ENCODE data around the gene ALKBH8. TPM values are rescaled to one million over a fixed set of nuclear protein-coding genes. Genes with fewer than 3 reads are reported as not detected.
"Not testable (repeated sequence)": the region's sequence is repeated elsewhere in the genome, so short reads cannot be mapped to it uniquely, and the experiment has no call there.

The ALKBH8 gene
- total RNA-seq, 2 experiments from 2014 or later: 18.6 to 19.8 TPM

DNA sequence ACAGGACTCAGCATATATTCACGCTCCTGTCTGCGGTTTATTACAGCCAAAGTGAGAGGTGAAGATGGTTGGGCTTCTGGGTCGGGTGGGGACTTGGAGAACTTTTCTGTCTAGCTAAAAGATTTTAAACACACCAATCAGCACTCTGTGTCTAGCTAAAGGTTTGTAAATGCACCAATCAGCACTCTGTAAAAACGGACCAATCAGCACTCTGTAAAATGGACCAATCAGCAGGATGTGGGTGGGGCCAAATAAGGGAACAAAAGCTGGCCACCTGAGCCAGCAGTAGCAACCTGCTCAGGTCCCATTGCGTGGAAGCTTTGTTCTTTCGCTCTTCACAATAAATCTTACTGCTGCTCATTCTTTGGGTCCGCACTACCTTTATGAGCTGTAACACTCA is 68.2 kb downstream of the ALKBH8 start:
- not testable (repeated sequence) for DNase-seq, H3K4me1 Mint-ChIP-seq, H3K9me3 Mint-ChIP-seq, H3K4me3 Mint-ChIP-seq, H3K27ac Mint-ChIP-seq, H3K27me3 Mint-ChIP-seq
- H3K36me3 Mint-ChIP-seq: peaks cover 25% of the 10 kb centered on the region

DNA sequence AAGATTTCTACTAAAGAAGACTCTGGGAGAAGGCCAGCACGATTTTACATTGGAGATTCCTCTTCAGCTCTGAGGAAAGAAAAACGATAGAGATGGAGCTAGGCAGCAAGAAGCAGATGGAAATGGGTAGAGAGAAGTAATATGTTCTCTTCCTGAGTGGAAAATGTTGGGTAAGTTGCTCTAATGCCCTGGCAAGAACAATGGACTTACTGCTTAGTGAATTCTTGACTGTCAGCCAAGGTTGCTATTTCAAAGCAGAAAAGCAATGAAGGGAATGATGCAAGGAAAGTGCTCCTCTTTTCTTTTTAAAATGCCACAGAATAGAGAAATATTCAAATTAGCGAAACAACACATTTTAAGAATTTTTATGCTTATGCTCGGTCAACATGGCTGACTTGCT is 69.5 kb downstream of the ALKBH8 start:
- Mint-ChIP-seq H3K4me3 (no peak overlapping the region), H3K27me3 (peaks cover 4% of the 10 kb centered on the region), H3K9me3 (peaks cover under 1% of the 10 kb centered on the region), H3K27ac (no peak overlapping the region), H3K4me1 (no peaks in the 10 kb centered on the region), H3K36me3 (peaks cover 13% of the 10 kb centered on the region)
- no peak for DNase-seq

DNA sequence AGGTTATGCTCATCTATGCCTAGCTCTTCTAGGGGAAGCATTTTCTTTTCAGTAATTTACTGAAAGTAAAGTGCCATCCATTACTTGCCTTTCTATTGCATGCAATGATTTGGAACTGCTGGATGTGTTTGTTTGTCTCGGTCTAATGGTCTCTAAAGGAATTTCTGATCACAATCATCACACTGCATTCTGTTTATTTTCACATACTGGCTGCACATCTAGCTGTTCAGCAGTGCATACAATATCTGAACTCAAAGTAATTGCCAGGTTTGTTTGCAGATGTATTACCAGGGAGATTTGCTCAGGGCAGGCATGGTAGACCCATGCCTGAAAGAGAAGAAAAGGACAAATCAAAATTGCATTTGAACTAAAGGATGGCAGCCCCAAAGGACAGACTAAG is 71.5 kb downstream of the ALKBH8 start:
- Mint-ChIP-seq H3K4me1 (no peaks in the 10 kb centered on the region), H3K36me3 (peaks cover 7% of the 10 kb centered on the region), H3K27me3 (peaks cover 4% of the 10 kb centered on the region), H3K4me3 (no peak overlapping the region), H3K9me3 (no peaks in the 10 kb centered on the region), H3K27ac (no peak overlapping the region)
- DNase-seq: no peak

DNA sequence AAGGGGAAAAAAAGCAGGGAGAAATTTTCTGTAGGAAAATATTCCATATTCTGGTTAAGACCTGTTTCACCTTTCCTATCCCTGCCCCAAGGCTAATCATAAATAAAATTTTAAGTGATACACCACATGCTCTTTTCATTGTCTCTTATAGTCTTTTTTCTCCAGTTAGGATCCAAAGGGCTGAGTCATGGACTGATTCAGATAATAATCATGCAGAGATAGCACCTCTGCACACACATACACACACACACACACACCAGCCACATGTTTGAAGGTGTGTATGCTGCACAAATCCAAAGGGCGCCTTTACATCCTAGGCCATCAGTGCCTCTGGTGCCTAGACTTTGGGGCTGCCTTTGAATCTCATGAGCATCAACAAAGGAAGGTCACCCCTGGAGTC is 72.4 kb downstream of the ALKBH8 start:
- Mint-ChIP-seq H3K27ac (no peak overlapping the region), H3K36me3 (peaks cover 5% of the 10 kb centered on the region), H3K9me3 (no peaks in the 10 kb centered on the region), H3K27me3 (peaks cover 4% of the 10 kb centered on the region), H3K4me3 (no peak overlapping the region), H3K4me1 (no peaks in the 10 kb centered on the region)
- no peak for DNase-seq

DNA sequence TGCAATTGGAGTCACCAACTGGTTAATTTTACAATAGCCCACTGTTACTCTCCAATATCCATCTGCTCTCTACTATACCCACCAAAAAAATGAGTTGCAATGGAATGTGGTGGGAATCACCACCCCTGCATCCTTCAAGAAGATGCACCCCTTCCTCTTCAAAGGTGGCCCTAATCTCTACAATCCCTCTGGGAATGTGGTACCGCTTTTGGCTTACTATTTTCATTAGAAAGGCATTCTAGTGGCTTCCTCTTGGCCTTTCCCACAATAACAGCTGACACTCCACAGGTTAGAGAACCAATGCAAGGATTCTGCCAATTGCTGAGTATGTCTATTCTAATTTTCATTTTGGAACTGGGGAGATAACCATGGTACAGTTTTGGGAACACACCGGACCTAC is 74.7 kb downstream of the ALKBH8 start:
- H3K36me3 Mint-ChIP-seq: no peaks in the 10 kb centered on the region
- H3K4me1 Mint-ChIP-seq: no peaks in the 10 kb centered on the region
- H3K9me3 Mint-ChIP-seq: no peaks in the 10 kb centered on the region
- no peak overlapping the region for H3K4me3 Mint-ChIP-seq
- peaks cover 8% of the 10 kb centered on the region for H3K27me3 Mint-ChIP-seq
- no peak overlapping the region for H3K27ac Mint-ChIP-seq
- no peak for DNase-seq

DNA sequence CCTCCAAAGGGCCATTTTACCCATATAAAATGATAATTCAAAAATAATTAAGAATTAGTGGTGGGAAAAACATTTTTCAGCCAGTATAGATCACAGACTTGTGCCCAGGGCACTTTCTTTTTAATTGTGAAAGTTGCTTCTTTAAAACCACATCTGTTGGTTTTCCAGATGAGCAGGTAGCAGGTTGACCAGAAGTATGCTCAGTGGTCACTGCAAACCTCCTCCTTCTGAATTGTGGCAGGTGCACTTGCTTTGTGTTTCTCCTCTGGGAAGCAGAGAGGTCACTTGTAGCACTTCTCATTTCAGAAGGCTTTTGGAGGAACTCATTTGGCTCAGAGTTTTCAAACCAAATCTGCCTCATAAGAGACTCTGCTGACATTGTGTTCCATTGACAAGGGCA is 83.3 kb downstream of the ALKBH8 start:
- Mint-ChIP-seq H3K36me3 (no peaks in the 10 kb centered on the region), H3K4me3 (no peak overlapping the region), H3K27ac (no peak overlapping the region)

DNA sequence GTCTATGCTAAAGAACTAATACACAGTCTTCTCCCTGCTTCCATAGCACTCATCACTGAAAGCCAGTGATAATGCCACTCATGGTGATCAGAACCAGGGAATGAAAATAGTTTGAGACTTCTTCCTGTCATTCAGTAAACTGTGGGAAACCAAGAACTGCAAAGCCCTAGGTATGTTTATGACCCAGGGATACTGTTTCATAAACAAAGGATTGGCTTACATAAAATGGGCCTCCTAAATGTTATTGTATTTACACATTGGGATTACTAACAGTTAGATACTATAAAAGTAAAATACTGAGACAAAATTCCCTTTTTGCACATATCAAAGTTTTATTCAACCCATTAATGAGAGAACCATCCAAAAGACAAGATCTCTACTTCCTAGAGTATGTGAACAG is 86.6 kb downstream of the ALKBH8 start:
- Mint-ChIP-seq H3K36me3 (no peaks in the 10 kb centered on the region), H3K4me1 (no peaks in the 10 kb centered on the region), H3K27me3 (peaks cover 37% of the 10 kb centered on the region), H3K9me3 (no peaks in the 10 kb centered on the region), H3K4me3 (no peak overlapping the region), H3K27ac (no peak overlapping the region)
- no peak for DNase-seq

More for the DNA sequence above, 83.3 kb downstream of the ALKBH8 start:
- Mint-ChIP-seq H3K27me3 (peaks cover 26% of the 10 kb centered on the region), H3K4me1 (no peaks in the 10 kb centered on the region), H3K9me3 (no peaks in the 10 kb centered on the region)
- no peak for DNase-seq

DNA sequence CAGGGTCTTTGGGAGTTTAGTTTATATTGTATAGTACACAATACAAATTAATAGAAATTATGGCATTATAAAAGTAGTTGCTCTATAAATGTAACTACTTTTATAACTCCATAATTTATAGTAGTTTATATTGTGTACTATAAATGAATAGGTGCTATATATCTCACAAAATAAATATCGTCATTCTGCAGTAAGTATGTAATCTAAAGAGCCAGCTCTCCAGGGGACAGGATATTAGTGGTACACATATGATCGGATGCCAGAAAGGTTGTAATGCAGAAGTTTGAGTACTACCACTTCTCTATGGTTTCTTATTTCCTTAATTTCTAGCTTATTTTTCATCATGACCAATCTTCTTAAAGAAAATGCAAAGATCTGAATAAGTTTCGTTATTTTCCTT is 87.7 kb downstream of the ALKBH8 start:
- no peak for DNase-seq
- H3K4me3 Mint-ChIP-seq: no peak overlapping the region
- H3K9me3 Mint-ChIP-seq: no peaks in the 10 kb centered on the region
- no peak overlapping the region for H3K27ac Mint-ChIP-seq
- peaks cover 36% of the 10 kb centered on the region for H3K27me3 Mint-ChIP-seq
- H3K4me1 Mint-ChIP-seq: no peaks in the 10 kb centered on the region
- no peaks in the 10 kb centered on the region for H3K36me3 Mint-ChIP-seq

DNA sequence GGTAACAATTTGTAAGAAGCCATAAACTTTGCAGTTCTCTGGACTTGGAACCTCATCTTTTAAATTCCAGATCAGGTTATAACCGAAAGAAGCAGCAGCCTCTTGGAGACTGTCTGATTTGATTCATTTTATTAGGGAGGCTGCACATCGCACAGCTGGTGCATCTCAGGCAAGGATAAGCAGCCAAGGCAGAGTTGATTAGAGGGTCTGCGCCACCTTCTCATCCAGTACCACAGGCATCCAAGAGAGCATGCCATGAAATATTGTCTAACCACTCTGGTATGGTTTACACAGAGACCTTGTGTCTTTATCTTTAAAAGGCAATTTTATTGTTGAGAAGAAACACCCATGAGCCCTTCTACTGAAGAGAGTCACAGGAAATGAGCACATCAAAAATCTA is 91.7 kb downstream of the ALKBH8 start:
- Mint-ChIP-seq H3K4me3 (no peak overlapping the region), H3K36me3 (no peaks in the 10 kb centered on the region), H3K9me3 (peaks cover 2% of the 10 kb centered on the region), H3K27me3 (peaks cover 49% of the 10 kb centered on the region), H3K4me1 (no peaks in the 10 kb centered on the region), H3K27ac (no peak overlapping the region)
- no peak for DNase-seq

DNA sequence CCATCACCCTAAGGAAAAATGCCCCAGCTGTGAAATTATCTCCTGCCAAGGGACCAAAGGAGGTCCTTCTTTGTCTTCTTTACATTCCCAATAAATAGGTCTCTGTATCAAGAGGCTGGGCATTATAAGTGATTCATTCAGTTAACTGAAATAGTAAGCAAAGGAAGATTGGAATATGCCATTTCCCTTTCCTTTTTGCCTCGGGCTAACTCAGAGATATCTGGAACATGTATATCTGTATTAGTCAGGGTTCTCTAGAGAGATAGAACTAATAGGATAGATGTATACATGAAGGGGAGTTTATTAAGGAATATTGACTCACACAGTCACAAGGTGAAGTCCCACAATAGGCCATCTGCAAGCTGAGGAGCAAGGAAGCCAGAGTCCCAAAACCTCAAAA is 92.6 kb downstream of the ALKBH8 start:
- Mint-ChIP-seq H3K4me1 (no peaks in the 10 kb centered on the region), H3K27ac (no peak overlapping the region), H3K4me3 (no peak overlapping the region), H3K36me3 (no peaks in the 10 kb centered on the region), H3K27me3 (peaks cover 48% of the 10 kb centered on the region), H3K9me3 (peaks cover 2% of the 10 kb centered on the region)
- no peak for DNase-seq

DNA sequence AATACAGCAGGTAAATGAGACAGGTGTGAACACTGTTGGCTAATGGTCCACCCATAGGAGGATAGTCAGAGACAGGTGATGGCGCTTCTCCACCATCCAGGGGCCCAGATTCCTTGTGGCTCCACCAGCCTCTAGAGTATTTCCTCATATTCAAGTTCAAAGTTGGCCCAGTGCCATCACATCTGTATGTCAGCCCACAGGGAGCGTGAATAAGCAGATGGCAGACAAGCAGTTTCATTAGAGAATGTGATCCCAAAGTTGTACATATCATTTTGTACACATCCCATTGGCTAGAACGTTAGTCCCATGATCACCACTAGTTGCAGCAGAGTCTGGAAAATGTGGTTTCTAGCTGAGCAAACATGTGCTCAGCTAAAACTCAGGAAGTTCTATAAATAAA is 96.9 kb downstream of the ALKBH8 start:
- Mint-ChIP-seq H3K36me3 (no peaks in the 10 kb centered on the region), H3K4me3 (no peak overlapping the region), H3K9me3 (peaks cover 5% of the 10 kb centered on the region), H3K27me3 (peaks cover 30% of the 10 kb centered on the region), H3K4me1 (no peaks in the 10 kb centered on the region), H3K27ac (no peak overlapping the region)
- DNase-seq: no peak

DNA sequence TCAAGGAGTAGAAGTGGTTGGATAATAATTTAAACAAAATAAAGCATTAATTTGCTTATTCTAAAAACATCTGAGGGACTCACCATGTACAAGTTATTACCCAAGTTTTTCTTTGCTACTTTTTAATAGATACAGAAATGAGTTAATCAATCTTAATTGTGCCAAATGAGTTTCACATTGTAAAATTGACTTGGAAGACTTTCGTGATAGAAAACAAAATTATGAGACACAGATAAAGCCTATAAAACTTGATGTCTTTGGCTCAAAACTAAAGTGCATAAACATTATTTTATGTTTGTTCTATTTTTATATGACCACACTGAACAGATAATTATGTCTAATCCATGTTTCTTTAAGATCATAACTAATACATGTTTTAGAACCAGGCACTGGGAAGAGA is 97.8 kb downstream of the ALKBH8 start:
- Mint-ChIP-seq H3K4me3 (no peak overlapping the region), H3K9me3 (peaks cover 8% of the 10 kb centered on the region), H3K27me3 (peaks cover 31% of the 10 kb centered on the region), H3K36me3 (no peaks in the 10 kb centered on the region), H3K4me1 (no peaks in the 10 kb centered on the region), H3K27ac (no peak overlapping the region)
- no peak for DNase-seq

DNA sequence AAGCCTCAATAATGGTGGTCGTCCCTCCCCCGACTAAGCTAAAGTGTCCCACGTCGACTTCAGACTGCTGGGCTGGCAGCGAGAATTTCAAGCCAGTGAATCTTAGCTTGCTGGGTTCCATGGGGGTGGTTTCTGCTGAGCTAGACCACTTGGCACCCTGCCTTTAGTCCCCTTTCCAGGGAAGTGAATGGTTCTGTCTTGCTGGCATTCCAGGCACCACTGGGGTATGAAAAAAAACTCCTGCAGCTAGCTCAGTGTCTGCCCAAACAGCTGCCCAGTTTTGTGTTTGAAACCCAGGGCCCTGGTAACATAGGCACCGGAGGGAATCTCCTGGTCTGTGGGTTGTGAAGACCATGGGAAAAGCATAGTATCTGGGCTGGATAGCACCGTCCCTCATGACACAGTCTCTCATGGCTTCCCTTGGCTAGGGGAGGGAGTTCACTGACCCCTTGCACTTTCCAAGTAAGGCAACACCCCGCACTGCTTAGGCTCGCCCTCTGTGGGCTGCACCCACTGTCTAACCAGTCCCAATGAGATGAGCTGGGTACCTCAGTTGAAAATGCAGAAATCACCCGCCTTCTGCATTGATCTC is 99.2 kb downstream of the ALKBH8 start:
- H3K9me3 Mint-ChIP-seq, H3K4me3 Mint-ChIP-seq: not testable (repeated sequence)
- H3K27me3 Mint-ChIP-seq: peaks cover 25% of the 10 kb centered on the region

DNA sequence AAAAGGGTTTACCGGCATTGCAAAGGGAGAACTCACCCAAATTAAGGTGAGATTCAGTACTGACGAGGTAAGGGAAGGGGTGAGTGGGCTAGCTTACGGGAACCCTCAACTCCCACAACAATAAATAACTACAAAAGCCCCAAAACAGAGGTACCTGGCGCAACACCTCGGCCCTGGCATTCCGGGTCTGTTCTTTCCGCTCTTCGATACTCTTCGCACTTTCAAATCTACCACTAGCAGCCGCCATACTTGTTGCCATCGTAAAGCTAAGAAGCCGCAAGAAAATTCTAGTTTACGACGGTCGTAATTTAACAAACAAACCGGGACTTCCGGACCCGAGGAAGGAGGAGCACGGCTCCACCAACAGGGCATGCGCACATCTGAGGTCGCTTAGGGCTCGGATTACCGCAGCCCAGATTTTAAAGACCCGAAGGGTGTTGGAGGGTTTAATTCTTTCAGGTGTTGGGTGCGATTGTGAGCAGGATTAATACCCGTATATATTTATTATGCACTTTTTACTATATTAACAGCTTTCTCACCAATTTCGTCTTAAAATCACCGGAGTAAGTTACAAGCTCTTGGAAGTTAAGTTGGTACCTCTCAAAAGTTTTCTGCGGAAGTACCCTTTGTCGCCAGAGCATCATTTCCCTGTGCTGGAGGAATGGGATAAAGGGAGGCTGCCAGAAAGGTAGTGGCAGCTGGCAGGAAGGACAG is 107.8 kb downstream of the ALKBH8 start, which contains the start of gene CWF19L2:
TSS of gene CWF19L2 (minus strand) at position 268 of the 714 bp plus-strand sequence. CDS start at position 259, 9 bp downstream.
- H3K9me3 Mint-ChIP-seq: no peaks in the 10 kb centered on the region
- peak within 1 kb of the TSS; percentile 88 for H3K27ac Mint-ChIP-seq
- peaks cover 3% of the 10 kb centered on the region for H3K36me3 Mint-ChIP-seq
- H3K4me1 Mint-ChIP-seq: peaks cover 21% of the 10 kb centered on the region
- peak within 1 kb of the TSS; percentile 91 for H3K4me3 Mint-ChIP-seq
- peak; percentile 84 for DNase-seq
- H3K27me3 Mint-ChIP-seq: no peaks in the 10 kb centered on the region

More for the DNA sequence above, 99.2 kb downstream of the ALKBH8 start:
- H3K27ac Mint-ChIP-seq, H3K36me3 Mint-ChIP-seq, DNase-seq, H3K4me1 Mint-ChIP-seq: not testable (repeated sequence)

DNA sequence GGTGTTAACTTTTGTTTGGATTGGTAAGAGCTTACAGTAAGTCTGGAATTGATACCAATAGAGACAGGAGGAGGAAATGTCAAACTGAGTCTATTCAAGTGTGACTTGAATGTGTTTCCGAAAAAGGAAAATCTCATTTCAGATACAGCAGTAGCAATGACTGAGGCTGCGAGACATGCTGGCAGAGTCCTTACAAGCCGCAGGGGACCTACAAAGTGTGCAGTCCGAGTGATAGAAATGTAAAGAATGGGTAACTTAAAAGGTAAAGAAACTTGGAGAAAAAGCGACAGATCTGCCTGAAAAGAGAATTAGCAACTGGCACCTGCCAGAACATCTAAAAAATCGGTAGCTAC is 108.4 kb downstream of the ALKBH8 start:
- no peaks in the 10 kb centered on the region for H3K9me3 Mint-ChIP-seq
- peaks cover 23% of the 10 kb centered on the region for H3K4me1 Mint-ChIP-seq
- H3K36me3 Mint-ChIP-seq: peaks cover 4% of the 10 kb centered on the region
- no peak for DNase-seq
- H3K27me3 Mint-ChIP-seq: no peaks in the 10 kb centered on the region
- peak overlapping the region; percentile 91 for H3K4me3 Mint-ChIP-seq
- peak overlapping the region; percentile 88 for H3K27ac Mint-ChIP-seq
